HG02870 (cell line): ENCODE results near the gene DCLRE1A.
A peak's percentile ranks its signal among the peaks of the same experiment; 100 is the strongest.

Experiments used
- ATAC-seq: cut with Tn5 transposase; IDR thresholded peaks from one replicate; pipeline ENCODE4 v1.9.1; 2021; ENCODE audit warnings: mild to moderate bottlenecking, moderate library complexity; ENCODE audit not compliant: unreplicated experiment

Gene DCLRE1A

GRCh38 chr10:113791691-113792090 is 62.2 kb downstream of the DCLRE1A start:
- no peak for ATAC-seq

- peak; percentile 74 for ATAC-seq
Measured at GRCh38 chr10:113788604-113789083, 65.2 kb downstream of the DCLRE1A start.
